ENCODE data around the gene SFXN1.

SFXN1 gene

DNA sequence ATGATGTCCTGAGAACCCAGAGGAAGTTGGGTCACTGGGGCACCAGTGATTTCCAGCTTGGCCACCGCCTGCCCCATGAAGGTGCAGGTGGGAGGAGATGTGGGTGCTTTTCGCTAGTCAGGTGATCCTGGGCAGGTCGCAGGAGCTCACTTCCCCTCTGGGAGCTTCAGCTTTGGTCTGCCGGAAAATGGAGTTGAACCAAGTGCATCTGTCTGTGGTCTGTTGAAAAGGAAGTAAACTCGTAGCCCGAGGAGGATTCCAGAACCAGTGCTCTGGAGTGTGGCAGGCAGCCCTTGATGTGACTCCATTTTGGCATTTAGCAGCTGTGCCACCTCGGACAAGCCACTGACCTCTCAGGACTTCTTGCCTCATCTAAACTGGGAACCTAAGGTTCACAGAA lies 97.7 kb downstream of the SFXN1 start:
- no peak for DNase-seq

DNA sequence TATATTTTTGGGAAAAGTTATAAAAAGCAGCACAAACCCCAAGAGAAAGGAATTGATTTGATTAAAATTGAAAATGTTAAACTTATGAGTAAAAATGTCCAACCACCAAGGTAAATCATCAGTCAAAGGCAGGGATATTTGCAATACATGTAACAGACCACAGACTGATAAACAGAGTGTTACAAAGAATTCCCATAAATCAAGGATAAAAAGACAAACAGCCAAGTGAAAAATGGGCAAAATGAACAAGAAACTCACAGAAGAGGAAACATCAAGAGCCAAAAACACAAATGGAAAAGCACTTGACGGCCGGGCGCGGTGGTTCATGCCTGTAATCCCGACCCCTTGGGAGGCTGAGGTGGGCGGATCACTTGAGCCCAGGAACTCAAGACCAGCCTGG lies 98.2 kb downstream of the SFXN1 start:
- DNase-seq: no peak
